Muscle of arm (tissue), 12 donors: ENCODE measurements around the gene PJA2. TPM values are rescaled to one million over a fixed set of nuclear protein-coding genes. Genes with fewer than 3 reads are reported as not detected.
A peak's percentile ranks its signal among the peaks of the same experiment; 100 is the strongest.

ENCODE experiments used
- DNase-seq: peaks from one replicate; pipeline ENCODE4 v3.0.0-alpha.2; 2013
- polyA plus RNA-seq, 12 donors: library from polyadenylated mRNA; unstranded; fragments of 120-200 nt; gene quantifications; one replicate each; pipeline ENCODE4 v1.2.1, GENCODE V29; 2013; ENCODE audit not compliant: insufficient read length in 12 of 12

PJA2 gene
- polyA plus RNA-seq, 12 donors, result 85.6 to 156 (median 145) TPM; not detected in 1

GRCh38 chr5:109411149-109411514, 1.4 kb upstream of the PJA2 start:
- DNase-seq, result no peak

GRCh38 chr5:109410389-109411148, 795 bp upstream of the PJA2 start:
- DNase-seq, result peak; percentile 73

GRCh38 chr5:109408991-109409843, 557 bp downstream of the PJA2 start:
- peak; percentile 79 for DNase-seq

GRCh38 chr5:109407913-109408312, 1.9 kb downstream of the PJA2 start:
- no peak for DNase-seq

- no peak for DNase-seq
These were observed 3.1 kb downstream of the PJA2 start for GRCh38 chr5:109406719-109407118.

- no peak for DNase-seq
These were observed 5.3 kb downstream of the PJA2 start for GRCh38 chr5:109404428-109404960.

- no peak for DNase-seq
These were observed 6.3 kb downstream of the PJA2 start for GRCh38 chr5:109403469-109403868.

GRCh38 chr5:109399092-109399759, 10.5 kb downstream of the PJA2 start:
- no peak for DNase-seq

GRCh38 chr5:109396965-109397364, 12.8 kb downstream of the PJA2 start:
- no peak for DNase-seq

GRCh38 chr5:109394806-109395205, 15.0 kb downstream of the PJA2 start:
- DNase-seq, result no peak

GRCh38 chr5:109390188-109390587, 19.6 kb downstream of the PJA2 start:
- no peak for DNase-seq

- DNase-seq, result no peak
These were observed 21.4 kb downstream of the PJA2 start for GRCh38 chr5:109388407-109388806.

GRCh38 chr5:109387408-109387974, 22.3 kb downstream of the PJA2 start:
- DNase-seq, result no peak

- no peak for DNase-seq
These were observed 31.7 kb downstream of the PJA2 start for GRCh38 chr5:109378095-109378494.

- no peak for DNase-seq
These were observed 35.1 kb downstream of the PJA2 start for GRCh38 chr5:109374625-109375024.

GRCh38 chr5:109373932-109374331, 35.8 kb downstream of the PJA2 start:
- DNase-seq, result no peak

- no peak for DNase-seq
These were observed 39.4 kb downstream of the PJA2 start for GRCh38 chr5:109370343-109370742.

GRCh38 chr5:109365653-109366052, 44.1 kb downstream of the PJA2 start:
- DNase-seq, result no peak

- no peak for DNase-seq
These were observed 44.8 kb downstream of the PJA2 start for GRCh38 chr5:109364977-109365376.

- no peak for DNase-seq
These were observed 50.1 kb downstream of the PJA2 start for GRCh38 chr5:109359642-109360041.

GRCh38 chr5:109357807-109358206, 52.0 kb downstream of the PJA2 start:
- no peak for DNase-seq

- DNase-seq, result no peak
These were observed 55.0 kb downstream of the PJA2 start for GRCh38 chr5:109354761-109355160.
